Neural crest cell (in vitro differentiated cells): ENCODE measurements around the gene PDZD7. TPM values are rescaled to one million over a fixed set of nuclear protein-coding genes. Genes with fewer than 3 reads are reported as not detected.

ENCODE experiments used
- DNase-seq: peaks from one replicate; pipeline ENCODE4 v3.0.0; 2021; ENCODE audit warnings: low read depth, mixed read lengths, low spot score
- H3K27ac Mint-ChIP-seq: one replicate; pipeline ENCODE4 v1.8.0; 2021; ENCODE audit warnings: mild to moderate bottlenecking, mixed read lengths; ENCODE audit not compliant: unreplicated experiment
- H3K27me3 Mint-ChIP-seq: 2 replicates; pipeline ENCODE4 v1.8.0; 2021; ENCODE audit warnings: low read depth, mild to moderate bottlenecking, mixed read lengths
- H3K36me3 Mint-ChIP-seq: 2 replicates; pipeline ENCODE4 v1.8.0; 2021; ENCODE audit warnings: low read depth, mild to moderate bottlenecking, mixed read lengths
- H3K4me1 Mint-ChIP-seq: 2 replicates; pipeline ENCODE4 v1.8.0; 2021; ENCODE audit warnings: mixed read lengths
- H3K4me3 Mint-ChIP-seq: one replicate; pipeline ENCODE4 v1.8.0; 2021; ENCODE audit warnings: mild to moderate bottlenecking, mixed read lengths
- H3K9me3 Mint-ChIP-seq: 2 replicates; pipeline ENCODE4 v1.8.0; 2021; ENCODE audit warnings: mixed read lengths
- total RNA-seq: library from RNA; stranded (reverse); gene quantifications from 2 replicates; pipeline ENCODE4 v1.2.1, GENCODE V29; 2021
- TF ChIP-seq, protein P1 (sequence below): fragments of 200-600 bp; sonication (generic); conservative IDR thresholded peaks from 2 replicates; pipeline ENCODE4 v1.5.0; 2021; ENCODE audit warnings: antibody characterized with exemption, mild to moderate bottlenecking

The PDZD7 gene
- total RNA-seq, 1 donor from 2014 or later, result 0.68 TPM

DNA sequence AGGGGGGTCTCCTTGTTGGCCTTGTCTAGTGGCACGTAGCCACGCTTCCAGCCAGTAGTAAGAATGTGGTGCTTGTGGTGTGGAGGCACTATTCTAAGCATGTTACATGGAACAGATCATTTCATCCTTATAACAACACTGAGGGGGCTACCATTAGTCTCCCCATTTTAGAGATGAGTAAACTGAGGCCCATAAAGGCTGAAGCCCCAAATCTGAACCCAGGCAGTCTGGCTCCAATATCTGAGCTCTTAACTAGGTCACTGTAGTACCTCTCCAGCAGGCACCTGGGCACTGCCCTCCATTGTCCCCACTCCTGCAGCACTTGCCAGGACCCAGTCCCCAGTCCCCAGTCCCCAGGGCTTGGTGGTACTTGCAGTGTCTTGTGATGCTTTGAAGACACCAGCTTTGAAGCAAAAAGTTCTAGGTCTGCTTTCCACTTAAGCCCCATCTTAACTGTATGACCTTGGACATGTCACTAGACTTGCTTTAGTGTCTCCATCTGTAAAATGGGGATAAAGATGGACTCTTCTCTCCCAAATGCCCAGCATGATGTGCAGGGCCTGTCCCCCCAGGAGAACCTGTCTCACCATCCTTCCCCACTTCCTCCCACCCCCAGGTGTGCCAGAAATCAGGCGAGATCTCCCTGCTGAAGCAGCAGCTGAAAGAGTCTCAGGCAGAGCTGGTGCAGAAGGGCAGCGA is 24.9 kb downstream of the PDZD7 start:
- H3K36me3 Mint-ChIP-seq, result no peaks in the 10 kb centered on the region
- H3K27ac Mint-ChIP-seq, result no peak overlapping the region
- no peaks in the 10 kb centered on the region for H3K9me3 Mint-ChIP-seq
- H3K4me3 Mint-ChIP-seq, result peak overlapping the region; percentile 27
- TF ChIP-seq, protein P1, sequence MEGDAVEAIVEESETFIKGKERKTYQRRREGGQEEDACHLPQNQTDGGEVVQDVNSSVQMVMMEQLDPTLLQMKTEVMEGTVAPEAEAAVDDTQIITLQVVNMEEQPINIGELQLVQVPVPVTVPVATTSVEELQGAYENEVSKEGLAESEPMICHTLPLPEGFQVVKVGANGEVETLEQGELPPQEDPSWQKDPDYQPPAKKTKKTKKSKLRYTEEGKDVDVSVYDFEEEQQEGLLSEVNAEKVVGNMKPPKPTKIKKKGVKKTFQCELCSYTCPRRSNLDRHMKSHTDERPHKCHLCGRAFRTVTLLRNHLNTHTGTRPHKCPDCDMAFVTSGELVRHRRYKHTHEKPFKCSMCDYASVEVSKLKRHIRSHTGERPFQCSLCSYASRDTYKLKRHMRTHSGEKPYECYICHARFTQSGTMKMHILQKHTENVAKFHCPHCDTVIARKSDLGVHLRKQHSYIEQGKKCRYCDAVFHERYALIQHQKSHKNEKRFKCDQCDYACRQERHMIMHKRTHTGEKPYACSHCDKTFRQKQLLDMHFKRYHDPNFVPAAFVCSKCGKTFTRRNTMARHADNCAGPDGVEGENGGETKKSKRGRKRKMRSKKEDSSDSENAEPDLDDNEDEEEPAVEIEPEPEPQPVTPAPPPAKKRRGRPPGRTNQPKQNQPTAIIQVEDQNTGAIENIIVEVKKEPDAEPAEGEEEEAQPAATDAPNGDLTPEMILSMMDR, result no peak
- peaks cover 21% of the 10 kb centered on the region for H3K4me1 Mint-ChIP-seq
- DNase-seq, result no peak
- peaks cover 2% of the 10 kb centered on the region for H3K27me3 Mint-ChIP-seq

DNA sequence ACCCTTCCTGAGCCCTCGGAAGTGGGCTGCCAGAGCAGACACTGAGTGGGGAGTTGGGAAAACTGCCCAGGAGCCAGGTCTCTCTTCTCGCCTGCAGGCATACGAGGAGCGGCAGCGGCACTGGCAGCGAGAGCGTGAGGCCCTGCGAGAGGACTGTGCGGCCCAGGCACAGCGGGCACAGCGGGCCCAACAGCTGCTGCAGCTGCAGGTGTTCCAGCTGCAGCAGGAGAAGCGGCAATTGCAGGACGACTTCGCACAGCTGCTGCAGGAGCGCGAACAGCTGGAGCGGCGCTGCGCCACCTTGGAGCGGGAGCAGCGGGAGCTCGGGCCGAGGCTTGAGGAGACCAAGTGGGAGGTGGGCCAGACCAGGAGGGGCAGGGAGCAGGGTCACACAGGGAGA is 25.6 kb downstream of the PDZD7 start:
- no peak overlapping the region for H3K4me3 Mint-ChIP-seq
- no peak for DNase-seq
- TF ChIP-seq, protein P1, result no peak
- no peaks in the 10 kb centered on the region for H3K36me3 Mint-ChIP-seq
- peaks cover 27% of the 10 kb centered on the region for H3K4me1 Mint-ChIP-seq
- peaks cover 2% of the 10 kb centered on the region for H3K27me3 Mint-ChIP-seq
- no peaks in the 10 kb centered on the region for H3K9me3 Mint-ChIP-seq
- no peak overlapping the region for H3K27ac Mint-ChIP-seq

DNA sequence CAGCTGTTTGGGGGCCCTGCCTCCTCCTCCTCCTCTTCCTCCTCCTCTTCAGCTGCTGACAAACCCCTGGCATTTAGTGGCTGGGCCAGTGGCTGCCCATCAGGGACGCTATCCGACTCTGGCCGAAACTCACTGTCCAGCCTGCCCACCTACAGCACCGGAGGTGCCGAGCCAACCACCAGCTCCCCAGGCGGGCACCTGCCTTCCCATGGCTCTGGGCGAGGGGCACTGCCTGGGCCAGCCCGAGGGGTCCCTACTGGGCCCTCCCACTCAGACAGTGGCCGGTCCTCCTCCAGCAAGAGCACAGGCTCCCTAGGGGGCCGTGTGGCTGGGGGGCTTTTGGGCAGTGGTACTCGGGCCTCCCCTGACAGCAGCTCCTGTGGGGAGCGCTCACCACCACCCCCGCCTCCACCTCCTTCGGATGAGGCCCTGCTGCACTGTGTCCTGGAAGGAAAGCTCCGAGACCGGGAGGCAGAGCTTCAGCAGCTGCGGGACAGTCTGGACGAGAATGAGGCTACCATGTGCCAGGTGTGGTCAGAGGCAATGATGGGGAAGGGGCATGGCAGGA is 27.2 kb downstream of the PDZD7 start:
- DNase-seq, result no peak
- Mint-ChIP-seq H3K27ac (no peak overlapping the region), H3K9me3 (no peaks in the 10 kb centered on the region), H3K27me3 (peaks cover 2% of the 10 kb centered on the region), H3K4me3 (no peak overlapping the region), H3K36me3 (no peaks in the 10 kb centered on the region), H3K4me1 (peaks cover 22% of the 10 kb centered on the region)
- TF ChIP-seq, protein P1, result no peak

DNA sequence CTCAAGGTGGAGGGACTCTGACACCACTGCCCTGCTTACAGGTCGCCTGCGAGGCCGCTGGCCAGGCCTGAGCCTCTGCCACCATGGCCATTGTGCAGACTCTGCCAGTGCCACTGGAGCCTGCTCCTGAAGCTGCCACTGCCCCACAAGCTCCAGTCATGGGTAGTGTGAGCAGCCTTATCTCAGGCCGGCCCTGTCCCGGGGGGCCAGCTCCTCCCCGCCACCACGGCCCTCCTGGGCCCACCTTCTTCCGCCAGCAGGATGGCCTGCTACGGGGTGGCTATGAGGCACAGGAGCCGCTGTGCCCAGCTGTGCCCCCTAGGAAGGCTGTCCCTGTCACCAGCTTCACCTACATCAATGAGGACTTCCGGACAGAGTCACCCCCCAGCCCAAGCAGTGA is 28.5 kb downstream of the PDZD7 start:
- TF ChIP-seq, protein P1, result no peak
- no peaks in the 10 kb centered on the region for H3K9me3 Mint-ChIP-seq
- no peaks in the 10 kb centered on the region for H3K36me3 Mint-ChIP-seq
- H3K4me3 Mint-ChIP-seq, result peak overlapping the region; percentile 38
- H3K4me1 Mint-ChIP-seq, result peaks cover 24% of the 10 kb centered on the region
- no peak for DNase-seq
- no peak overlapping the region for H3K27ac Mint-ChIP-seq
- H3K27me3 Mint-ChIP-seq, result peaks cover 2% of the 10 kb centered on the region

DNA sequence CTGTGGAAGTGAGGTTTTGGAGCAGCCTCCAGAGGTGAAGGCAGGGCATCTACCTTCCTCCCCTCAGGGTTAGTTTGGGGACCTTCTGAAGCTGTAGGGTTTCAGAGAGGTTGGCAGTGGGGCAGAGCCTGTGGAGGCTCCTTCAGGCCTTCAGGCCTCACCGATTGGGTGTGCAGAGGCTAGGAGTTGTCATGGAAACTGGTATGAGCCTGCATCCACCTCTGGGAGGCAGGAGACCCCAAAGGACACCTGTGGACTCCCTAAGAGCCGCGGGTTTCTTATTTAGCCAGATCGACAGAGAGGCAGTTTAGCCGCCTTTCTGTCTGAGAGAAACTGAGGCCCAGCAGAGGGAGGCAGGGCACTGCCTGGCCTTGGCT is 29.3 kb downstream of the PDZD7 start:
- Mint-ChIP-seq H3K36me3 (no peaks in the 10 kb centered on the region), H3K9me3 (no peaks in the 10 kb centered on the region), H3K27ac (no peak overlapping the region), H3K4me1 (peaks cover 25% of the 10 kb centered on the region), H3K4me3 (peak overlapping the region; percentile 89), H3K27me3 (peaks cover 2% of the 10 kb centered on the region)
- DNase-seq, result no peak
- TF ChIP-seq, protein P1, result no peak
